Omental fat pad (tissue), 4 donors: Measurements from ENCODE around the gene EDEM3. TPM values are rescaled to one million over a fixed set of nuclear protein-coding genes. Genes with fewer than 3 reads are reported as not detected.
"Not testable (repeated sequence)": the region's sequence is repeated elsewhere in the genome, so short reads cannot be mapped to it uniquely, and the experiment has no call there.

ENCODE experiments used
- ATAC-seq: fragments of 150-250 bp; one replicate; pipeline ENCODE4 v1.9.1; 2016; ENCODE audit warnings: mild to moderate bottlenecking, moderate library complexity; ENCODE audit not compliant: low FRiP score
- DNase-seq: peaks from one replicate; pipeline ENCODE4 v3.0.0-alpha.2; 2019; ENCODE audit warnings: low spot score
- CTCF ChIP-seq, 3 donors: fragments of 450-650 bp; IDR thresholded peaks; one replicate each; pipeline ENCODE4 v1.5.1; 2016 to 2017; ENCODE audit warnings: antibody characterized with exemption in 3 of 3, mild to moderate bottlenecking in 3 of 3, moderate library complexity in 2 of 3
- total RNA-seq, 4 donors: library from RNA; depleted of rRNA; stranded (reverse); fragments of >200 nt; gene quantifications; one replicate each; pipeline ENCODE4 v1.1.0, GENCODE V29; 2016

The EDEM3 gene
- total RNA-seq, 4 donors from 2014 or later = 33.5 to 72.5 (median 40.9) TPM

GRCh38 chr1:184770181-184770979 lies 15.7 kb upstream of the EDEM3 start:
- TF ChIP-seq CTCF (IDR thresholded peaks at IDR 0.05) = no peak
- no peak for DNase-seq
- ATAC-seq = no peak

- TF ChIP-seq CTCF (IDR thresholded peaks at IDR 0.05) = no peak
- no peak for ATAC-seq
- no peak for DNase-seq
Observed at GRCh38 chr1:184769241-184769640, 14.6 kb upstream of the EDEM3 start.

DNA sequence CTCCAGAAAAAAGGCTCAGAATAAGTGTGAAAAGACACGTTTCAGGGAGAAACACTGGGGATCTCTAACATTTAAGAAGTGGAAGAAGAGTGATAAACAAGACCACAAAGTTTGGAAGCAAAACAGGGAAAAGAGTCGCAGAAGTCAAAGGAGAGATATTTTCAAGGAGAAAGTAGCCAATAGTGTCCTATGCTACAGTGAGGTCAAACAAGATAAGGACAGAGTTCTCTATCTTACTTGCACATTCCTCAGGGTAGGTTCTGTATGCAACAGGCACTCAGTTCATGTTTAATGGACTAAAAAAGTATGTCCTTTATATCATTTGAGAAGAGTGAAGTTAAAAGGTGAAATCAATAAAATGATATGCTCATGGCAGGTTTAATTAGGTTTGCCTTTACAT lies 13.8 kb upstream of the EDEM3 start:
- no peak for DNase-seq
- no peak for TF ChIP-seq CTCF (IDR thresholded peaks at IDR 0.05)
- no peak for ATAC-seq

DNA sequence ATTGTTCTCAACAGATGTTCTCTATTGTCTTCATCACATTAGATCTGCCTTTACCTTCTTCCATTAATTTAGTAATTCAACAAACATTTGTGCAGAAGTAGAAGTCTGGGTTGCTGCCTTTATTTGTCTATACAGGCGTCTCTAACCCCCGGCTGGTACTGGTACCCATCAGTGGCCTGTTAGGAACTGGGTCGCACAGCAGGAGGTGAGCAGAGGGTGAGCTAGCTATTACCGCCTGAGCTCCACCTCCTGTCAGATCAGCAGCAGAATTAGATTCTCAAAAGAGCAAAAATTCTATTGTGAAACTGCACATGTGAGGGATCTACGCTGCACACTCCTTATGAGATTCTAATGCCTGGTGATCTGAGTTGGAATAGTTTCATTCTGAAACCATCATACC lies 12.9 kb upstream of the EDEM3 start:
- no peak for DNase-seq
- ATAC-seq = no peak
- no peak for TF ChIP-seq CTCF (IDR thresholded peaks at IDR 0.05)

DNA sequence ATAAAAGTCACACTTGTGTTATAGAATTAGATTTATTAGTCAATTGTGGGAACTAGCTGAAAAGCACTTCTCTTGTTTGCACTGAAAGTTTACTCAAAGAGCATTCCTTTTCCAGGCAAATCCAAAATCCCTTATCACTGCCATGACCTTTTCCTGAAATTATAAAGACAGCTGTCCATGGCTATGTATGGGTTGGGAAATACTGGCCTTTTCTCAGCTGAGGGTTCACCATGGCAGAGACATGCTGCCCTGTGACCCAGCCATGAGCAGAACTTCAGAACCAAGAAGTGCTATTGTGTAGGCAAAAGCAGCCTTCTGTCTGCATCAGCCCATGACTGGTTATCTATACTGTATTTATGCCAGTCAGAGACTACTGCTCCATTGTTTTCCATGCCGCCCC lies 9.8 kb upstream of the EDEM3 start:
- no peak for DNase-seq
- TF ChIP-seq CTCF (IDR thresholded peaks at IDR 0.05) = no peak

DNA sequence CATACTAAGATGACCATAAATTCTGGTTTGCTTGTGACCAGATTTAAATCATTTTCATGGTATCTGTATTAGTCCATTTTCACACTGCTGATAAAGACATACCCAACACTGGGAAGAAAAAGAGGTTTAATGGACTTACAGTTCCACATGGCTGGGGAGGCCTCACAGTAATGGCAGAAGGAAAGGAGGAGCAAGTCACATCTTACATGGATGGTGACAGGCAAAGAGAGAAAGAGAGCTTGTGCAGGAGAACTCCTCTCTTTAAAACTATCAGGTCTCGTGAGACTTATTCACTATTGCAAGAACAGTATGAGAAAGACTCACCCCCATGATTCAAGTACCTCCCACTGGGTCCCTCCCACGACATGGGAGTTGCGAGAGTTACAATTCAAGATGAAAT lies 8.9 kb upstream of the EDEM3 start:
- not testable (repeated sequence) for DNase-seq, ATAC-seq

More for the DNA sequence above, 9.8 kb upstream of the EDEM3 start:
- ATAC-seq = no peak

DNA sequence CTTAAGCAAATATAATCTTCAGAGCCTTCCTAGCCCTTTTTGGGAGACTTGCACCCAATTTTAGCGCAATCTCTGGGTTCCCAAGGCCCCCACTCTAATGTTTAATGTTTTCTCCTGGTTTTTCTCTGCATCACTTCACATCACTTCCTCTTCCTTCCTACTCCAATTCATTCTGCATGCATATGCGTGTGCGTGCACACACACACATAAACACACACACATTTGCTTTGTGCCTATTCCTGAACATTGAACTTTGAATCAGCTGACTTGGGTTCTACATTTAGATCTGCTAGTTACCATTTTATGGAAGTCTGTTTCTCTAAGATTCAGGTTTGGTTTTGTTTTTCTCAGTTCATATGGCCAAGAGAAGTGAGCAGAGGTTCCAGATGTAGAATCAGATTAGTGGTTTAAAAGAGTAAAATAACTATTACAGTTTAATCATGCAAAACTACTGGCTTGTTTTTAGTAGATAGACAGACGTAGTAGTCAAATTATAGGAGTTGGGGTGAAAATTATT lies 7.4 kb upstream of the EDEM3 start:
- no peak for TF ChIP-seq CTCF (IDR thresholded peaks at IDR 0.05)
- DNase-seq (no peak), ATAC-seq (no peak)
